GM19467 (cell line): ENCODE measurements around the gene INF2.

Source experiments
- ATAC-seq: cut with Tn5 transposase; IDR thresholded peaks from one replicate; pipeline ENCODE4 v1.9.1; 2021; ENCODE audit warnings: mild to moderate bottlenecking, moderate library complexity; ENCODE audit not compliant: unreplicated experiment

INF2 gene

GRCh38 chr14:104732931-104733681 lies 43.7 kb downstream of the INF2 start:
- ATAC-seq: no peak

- ATAC-seq: no peak
Observed at GRCh38 chr14:104734051-104734587, 44.7 kb downstream of the INF2 start.

GRCh38 chr14:104734601-104734990 lies 45.2 kb downstream of the INF2 start:
- ATAC-seq: no peak

GRCh38 chr14:104734991-104735779 lies 45.8 kb downstream of the INF2 start:
- ATAC-seq: no peak

GRCh38 chr14:104735830-104736642 lies 46.6 kb downstream of the INF2 start:
- ATAC-seq: no peak

- ATAC-seq: no peak
Observed at GRCh38 chr14:104738375-104739019, 49.1 kb downstream of the INF2 start.

GRCh38 chr14:104739026-104739425 lies 49.6 kb downstream of the INF2 start:
- ATAC-seq: no peak

- no peak for ATAC-seq
Observed at GRCh38 chr14:104739546-104740516, 50.4 kb downstream of the INF2 start.

GRCh38 chr14:104741108-104741802 lies 51.8 kb downstream of the INF2 start:
- ATAC-seq: no peak

GRCh38 chr14:104741803-104742251 lies 52.4 kb downstream of the INF2 start:
- ATAC-seq: no peak

- ATAC-seq: no peak
Observed at GRCh38 chr14:104742586-104743455, 53.4 kb downstream of the INF2 start.

GRCh38 chr14:104743461-104744380 lies 54.3 kb downstream of the INF2 start:
- ATAC-seq: no peak

GRCh38 chr14:104744484-104744883 lies 55.1 kb downstream of the INF2 start:
- no peak for ATAC-seq

GRCh38 chr14:104745431-104745830 lies 56.0 kb downstream of the INF2 start:
- ATAC-seq: no peak

GRCh38 chr14:104746071-104746545 lies 56.7 kb downstream of the INF2 start:
- ATAC-seq: no peak

- no peak for ATAC-seq
Observed at GRCh38 chr14:104746934-104747481, 57.6 kb downstream of the INF2 start.
